Measurements from ENCODE around the gene FIGNL1. TPM values are rescaled to one million over a fixed set of nuclear protein-coding genes. Genes with fewer than 3 reads are reported as not detected.

Gene FIGNL1
- total RNA-seq, 1 experiment from 2014 or later = 27.8 TPM

DNA sequence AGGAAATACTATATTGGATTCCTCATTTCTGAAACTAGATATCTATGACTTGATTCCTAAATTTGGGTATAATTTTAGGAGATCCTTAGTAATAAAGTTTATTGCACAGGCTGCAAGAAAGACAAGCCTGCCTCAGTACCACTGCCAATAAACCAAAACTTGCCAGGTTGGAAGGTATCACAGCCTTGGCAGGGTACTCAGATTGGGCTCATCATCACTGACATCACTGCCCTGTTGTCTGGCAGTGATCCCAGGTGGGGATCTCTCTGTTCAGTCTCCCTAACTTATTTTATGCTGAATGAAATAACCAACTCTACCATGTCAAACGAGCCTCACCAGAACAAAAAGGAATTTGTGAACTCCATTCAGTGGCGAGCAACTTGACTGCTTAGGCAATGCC, 18.8 kb downstream of the FIGNL1 start:
- Histone ChIP-seq H2AFZ (ENCODE audit: low read length) (no peak overlapping the region), H3K36me3 (ENCODE audit: insufficient read depth, low read length) (no peaks in the 10 kb centered on the region), H3K4me3 (ENCODE audit: low read length) (no peak overlapping the region), H3K9ac (ENCODE audit: low read length) (no peak overlapping the region), H3K27ac (ENCODE audit: low read length) (no peak overlapping the region), H3K79me2 (ENCODE audit: low read length) (no peaks in the 10 kb centered on the region), H3K9me3 (ENCODE audit: low read length) (no peaks in the 10 kb centered on the region), H3K4me2 (ENCODE audit: low read depth, low read length, poor library complexity, severe bottlenecking) (no peak overlapping the region), H4K20me1 (ENCODE audit: insufficient read depth, low read depth, low read length) (no peaks in the 10 kb centered on the region), H3K9me2 (replicated peaks; ENCODE audit: insufficient read depth, low read length) (no peaks in the 10 kb centered on the region), H3K4me1 (ENCODE audit: low read length) (no peaks in the 10 kb centered on the region), H3K27me3 (ENCODE audit: low read length) (no peaks in the 10 kb centered on the region)
- DNase-seq = no peak

DNA sequence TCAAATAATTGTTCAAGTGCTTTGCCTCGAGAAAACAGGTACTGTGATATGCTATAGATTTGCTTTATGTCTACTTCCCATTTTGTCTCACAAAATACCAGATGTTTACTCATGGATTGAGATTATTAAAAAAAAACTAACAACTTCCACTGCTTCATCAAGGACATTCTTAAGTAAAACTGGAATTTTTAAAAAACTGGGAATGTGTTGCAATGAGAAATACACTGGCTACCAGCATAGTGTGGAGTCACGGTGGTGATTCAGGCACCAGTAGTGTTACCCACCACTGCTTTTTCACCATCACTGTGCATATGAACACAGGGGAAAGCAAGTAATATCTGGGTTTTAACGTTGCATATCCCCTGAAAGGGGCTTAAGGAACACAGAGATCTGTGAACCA, 21.2 kb downstream of the FIGNL1 start:
- Histone ChIP-seq H4K20me1 (ENCODE audit: insufficient read depth, low read depth, low read length) (no peaks in the 10 kb centered on the region), H2AFZ (ENCODE audit: low read length) (no peak overlapping the region), H3K36me3 (ENCODE audit: insufficient read depth, low read length) (no peaks in the 10 kb centered on the region), H3K27ac (ENCODE audit: low read length) (no peak overlapping the region), H3K9ac (ENCODE audit: low read length) (no peak overlapping the region), H3K9me2 (replicated peaks; ENCODE audit: insufficient read depth, low read length) (no peaks in the 10 kb centered on the region), H3K27me3 (ENCODE audit: low read length) (no peaks in the 10 kb centered on the region), H3K9me3 (ENCODE audit: low read length) (no peaks in the 10 kb centered on the region), H3K4me3 (ENCODE audit: low read length) (no peak overlapping the region), H3K4me1 (ENCODE audit: low read length) (no peaks in the 10 kb centered on the region), H3K79me2 (ENCODE audit: low read length) (no peaks in the 10 kb centered on the region), H3K4me2 (ENCODE audit: low read depth, low read length, poor library complexity, severe bottlenecking) (no peak overlapping the region)
- DNase-seq = no peak

DNA sequence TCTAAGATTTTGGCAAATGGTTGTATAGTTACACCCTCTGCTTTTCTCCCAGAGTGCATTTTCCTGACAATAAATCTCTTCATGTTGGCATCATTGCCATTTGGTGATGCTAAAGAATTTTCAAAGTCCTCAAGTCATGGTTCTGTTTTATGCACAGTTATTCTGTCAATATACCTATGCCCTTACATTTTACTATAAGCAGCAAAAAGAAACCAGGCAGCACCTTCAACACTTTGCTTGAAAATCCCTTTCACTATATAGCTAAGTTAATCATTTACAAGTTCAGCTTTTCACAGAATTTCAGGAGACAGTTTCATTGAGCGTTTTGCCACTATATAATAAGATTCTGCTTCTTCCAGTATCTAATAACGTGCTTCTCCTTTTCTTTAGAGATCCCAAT, 22.6 kb downstream of the FIGNL1 start:
- H3K27ac ChIP-seq (ENCODE audit: low read length) = no peak overlapping the region
- H3K36me3 ChIP-seq (ENCODE audit: insufficient read depth, low read length) = no peaks in the 10 kb centered on the region
- no peaks in the 10 kb centered on the region for H3K9me3 ChIP-seq (ENCODE audit: low read length)
- H3K9ac ChIP-seq (ENCODE audit: low read length) = no peak overlapping the region
- no peak overlapping the region for H2AFZ ChIP-seq (ENCODE audit: low read length)
- no peaks in the 10 kb centered on the region for H3K79me2 ChIP-seq (ENCODE audit: low read length)
- H4K20me1 ChIP-seq (ENCODE audit: insufficient read depth, low read depth, low read length) = no peaks in the 10 kb centered on the region
- no peak for DNase-seq
- no peaks in the 10 kb centered on the region for H3K4me1 ChIP-seq (ENCODE audit: low read length)
- no peaks in the 10 kb centered on the region for H3K9me2 ChIP-seq (replicated peaks; ENCODE audit: insufficient read depth, low read length)
- H3K4me3 ChIP-seq (ENCODE audit: low read length) = no peak overlapping the region
- no peaks in the 10 kb centered on the region for H3K27me3 ChIP-seq (ENCODE audit: low read length)
- H3K4me2 ChIP-seq (ENCODE audit: low read depth, low read length, poor library complexity, severe bottlenecking) = no peak overlapping the region

DNA sequence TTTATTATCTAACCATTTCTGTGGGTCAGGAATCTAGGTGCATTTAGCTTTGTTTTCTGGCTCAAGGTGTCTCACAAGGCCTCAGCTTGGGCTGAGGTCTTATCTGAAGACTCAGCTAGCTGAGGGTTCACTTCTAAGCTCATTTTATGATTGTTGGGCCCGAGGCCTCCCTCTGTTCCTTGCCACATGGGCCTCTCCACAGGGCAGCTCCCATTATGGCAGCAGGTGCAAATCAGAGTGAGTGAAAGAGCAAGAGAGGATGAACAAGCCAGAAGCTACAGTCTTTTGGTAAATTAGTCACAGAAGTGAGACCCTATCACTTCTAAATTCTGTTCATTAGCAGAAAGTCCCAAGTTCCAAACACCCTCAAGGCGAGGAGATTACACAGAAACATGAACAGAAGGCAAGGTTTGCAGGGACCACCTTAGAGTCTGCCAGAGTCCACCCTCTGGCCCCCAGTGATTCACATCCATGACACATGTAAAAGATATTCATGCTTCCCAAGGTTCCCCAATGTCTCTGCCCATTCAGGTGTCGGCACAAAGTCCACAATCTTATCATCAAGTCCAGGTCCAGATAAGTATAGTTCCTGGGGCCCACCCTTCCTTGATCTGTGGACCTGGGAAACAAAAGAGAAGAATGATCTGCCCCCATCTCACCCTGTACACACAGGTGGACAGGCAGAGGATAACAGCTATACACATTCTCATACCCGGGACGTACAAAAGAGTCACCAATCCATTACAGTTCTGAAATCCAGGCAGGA, 23.7 kb downstream of the FIGNL1 start:
- Histone ChIP-seq H3K36me3 (ENCODE audit: insufficient read depth, low read length) (no peaks in the 10 kb centered on the region), H3K9me3 (ENCODE audit: low read length) (no peaks in the 10 kb centered on the region), H3K4me3 (ENCODE audit: low read length) (no peak overlapping the region), H3K4me1 (ENCODE audit: low read length) (no peaks in the 10 kb centered on the region), H3K27ac (ENCODE audit: low read length) (no peak overlapping the region), H3K79me2 (ENCODE audit: low read length) (no peaks in the 10 kb centered on the region), H2AFZ (ENCODE audit: low read length) (no peak overlapping the region), H3K9ac (ENCODE audit: low read length) (no peak overlapping the region), H3K4me2 (ENCODE audit: low read depth, low read length, poor library complexity, severe bottlenecking) (no peak overlapping the region), H3K27me3 (ENCODE audit: low read length) (no peaks in the 10 kb centered on the region), H4K20me1 (ENCODE audit: insufficient read depth, low read depth, low read length) (no peaks in the 10 kb centered on the region), H3K9me2 (replicated peaks; ENCODE audit: insufficient read depth, low read length) (no peaks in the 10 kb centered on the region)
- DNase-seq = no peak

DNA sequence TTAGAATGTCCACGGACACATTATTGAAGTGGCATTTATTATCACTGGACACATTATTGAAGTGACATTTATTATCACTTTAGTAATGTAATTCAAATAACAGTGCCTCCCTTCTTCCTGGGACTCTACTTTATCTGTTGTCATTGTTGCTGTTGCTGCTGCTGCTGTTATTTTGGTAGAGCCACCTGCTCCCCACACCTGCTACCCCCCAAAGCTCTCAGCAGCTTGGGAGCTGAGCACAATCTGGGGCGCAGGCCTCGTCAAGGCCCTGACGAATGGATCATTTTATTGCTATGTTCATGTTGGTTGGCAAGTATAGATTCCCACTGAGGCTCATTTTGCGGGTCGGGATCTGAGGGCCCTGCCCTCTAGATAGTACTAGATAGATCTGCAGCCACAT, 24.8 kb downstream of the FIGNL1 start:
- H4K20me1 ChIP-seq (ENCODE audit: insufficient read depth, low read depth, low read length) = no peaks in the 10 kb centered on the region

DNA sequence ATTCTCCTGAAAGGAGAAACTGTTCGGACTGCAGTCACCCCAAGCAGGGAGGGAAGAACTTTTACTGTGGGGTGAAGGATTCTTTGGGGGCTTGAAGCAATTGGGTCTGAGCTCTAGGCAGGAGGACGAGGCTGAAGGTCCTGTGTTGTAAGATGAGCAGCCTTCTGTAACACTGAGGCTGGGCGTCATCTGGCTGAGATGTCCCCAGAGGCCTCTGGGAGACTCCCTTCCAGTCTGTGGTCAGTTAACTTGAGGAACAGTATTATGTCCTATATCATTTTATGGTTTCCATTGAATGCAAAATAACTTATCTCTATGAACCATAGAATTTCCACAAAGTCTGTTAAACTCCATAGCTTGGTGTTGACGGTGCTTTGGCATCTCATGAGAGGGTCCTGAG, 26.3 kb downstream of the FIGNL1 start:
- Histone ChIP-seq H3K9me2 (replicated peaks; ENCODE audit: insufficient read depth, low read length) (no peaks in the 10 kb centered on the region), H4K20me1 (ENCODE audit: insufficient read depth, low read depth, low read length) (no peaks in the 10 kb centered on the region), H3K9ac (ENCODE audit: low read length) (no peak overlapping the region), H3K4me2 (ENCODE audit: low read depth, low read length, poor library complexity, severe bottlenecking) (no peak overlapping the region), H3K4me1 (ENCODE audit: low read length) (no peaks in the 10 kb centered on the region), H3K4me3 (ENCODE audit: low read length) (no peak overlapping the region), H3K27ac (ENCODE audit: low read length) (no peak overlapping the region), H2AFZ (ENCODE audit: low read length) (no peak overlapping the region), H3K27me3 (ENCODE audit: low read length) (no peaks in the 10 kb centered on the region), H3K79me2 (ENCODE audit: low read length) (no peaks in the 10 kb centered on the region), H3K9me3 (ENCODE audit: low read length) (no peaks in the 10 kb centered on the region), H3K36me3 (ENCODE audit: insufficient read depth, low read length) (no peaks in the 10 kb centered on the region)
- no peak for DNase-seq

More for the DNA sequence above, 24.8 kb downstream of the FIGNL1 start:
- Histone ChIP-seq H3K36me3 (ENCODE audit: insufficient read depth, low read length) (no peaks in the 10 kb centered on the region), H3K27me3 (ENCODE audit: low read length) (no peaks in the 10 kb centered on the region), H3K9me2 (replicated peaks; ENCODE audit: insufficient read depth, low read length) (no peaks in the 10 kb centered on the region), H3K27ac (ENCODE audit: low read length) (no peak overlapping the region), H3K79me2 (ENCODE audit: low read length) (no peaks in the 10 kb centered on the region), H3K4me3 (ENCODE audit: low read length) (no peak overlapping the region), H3K4me1 (ENCODE audit: low read length) (no peaks in the 10 kb centered on the region), H3K4me2 (ENCODE audit: low read depth, low read length, poor library complexity, severe bottlenecking) (no peak overlapping the region), H3K9ac (ENCODE audit: low read length) (no peak overlapping the region), H2AFZ (ENCODE audit: low read length) (no peak overlapping the region), H3K9me3 (ENCODE audit: low read length) (no peaks in the 10 kb centered on the region)
- no peak for DNase-seq

DNA sequence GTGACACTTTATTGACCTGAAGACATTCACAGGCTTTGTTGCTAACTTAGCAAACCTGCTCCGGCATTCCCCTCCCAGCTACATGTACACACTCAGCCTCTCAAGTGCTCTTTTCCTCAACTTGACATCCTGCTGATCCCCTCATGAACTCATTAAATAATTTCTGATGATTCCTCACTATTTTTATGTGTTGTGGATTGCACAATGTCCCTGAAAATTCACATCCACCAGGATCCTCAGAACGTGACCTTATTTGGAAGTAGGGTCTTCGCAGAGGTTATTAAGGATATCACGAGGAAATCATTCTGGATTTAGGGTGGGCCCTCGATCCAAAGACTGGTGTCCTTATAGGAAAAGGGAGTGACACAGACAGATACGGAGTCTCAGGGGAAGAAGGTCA, 27.3 kb downstream of the FIGNL1 start:
- Histone ChIP-seq H3K4me1 (ENCODE audit: low read length) (no peaks in the 10 kb centered on the region), H3K9me3 (ENCODE audit: low read length) (no peaks in the 10 kb centered on the region), H3K9ac (ENCODE audit: low read length) (no peak overlapping the region), H3K27ac (ENCODE audit: low read length) (no peak overlapping the region), H3K9me2 (replicated peaks; ENCODE audit: insufficient read depth, low read length) (no peaks in the 10 kb centered on the region), H2AFZ (ENCODE audit: low read length) (no peak overlapping the region), H4K20me1 (ENCODE audit: insufficient read depth, low read depth, low read length) (no peaks in the 10 kb centered on the region), H3K36me3 (ENCODE audit: insufficient read depth, low read length) (no peaks in the 10 kb centered on the region), H3K4me2 (ENCODE audit: low read depth, low read length, poor library complexity, severe bottlenecking) (no peak overlapping the region), H3K79me2 (ENCODE audit: low read length) (no peaks in the 10 kb centered on the region), H3K4me3 (ENCODE audit: low read length) (no peak overlapping the region), H3K27me3 (ENCODE audit: low read length) (no peaks in the 10 kb centered on the region)
- DNase-seq = no peak

DNA sequence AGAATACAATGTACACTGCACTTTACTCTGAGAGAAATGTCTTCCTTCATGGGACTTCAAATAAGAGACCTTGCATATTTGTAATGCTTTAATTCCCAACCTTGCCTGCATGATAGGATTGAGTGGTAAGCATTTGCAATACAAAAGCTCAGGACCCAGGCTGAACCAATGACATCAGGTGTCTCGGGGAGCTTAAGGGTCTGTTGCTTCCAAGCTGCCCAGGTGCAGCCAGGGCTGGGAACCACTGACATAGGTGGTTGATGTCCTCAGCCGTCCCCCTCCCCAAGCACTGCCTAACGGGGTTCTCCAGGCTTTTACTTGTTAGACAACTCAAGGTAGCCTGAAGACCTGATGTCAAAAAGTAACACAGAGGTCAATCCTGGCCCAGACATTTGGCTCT, 29.1 kb downstream of the FIGNL1 start:
- no peak for DNase-seq
- no peak overlapping the region for H3K4me3 ChIP-seq (ENCODE audit: low read length)
- no peaks in the 10 kb centered on the region for H4K20me1 ChIP-seq (ENCODE audit: insufficient read depth, low read depth, low read length)
- H3K27ac ChIP-seq (ENCODE audit: low read length) = no peak overlapping the region
- H2AFZ ChIP-seq (ENCODE audit: low read length) = no peak overlapping the region
- H3K4me2 ChIP-seq (ENCODE audit: low read depth, low read length, poor library complexity, severe bottlenecking) = no peak overlapping the region
- no peaks in the 10 kb centered on the region for H3K36me3 ChIP-seq (ENCODE audit: insufficient read depth, low read length)
- no peaks in the 10 kb centered on the region for H3K27me3 ChIP-seq (ENCODE audit: low read length)
- no peak overlapping the region for H3K9ac ChIP-seq (ENCODE audit: low read length)
- no peaks in the 10 kb centered on the region for H3K9me2 ChIP-seq (replicated peaks; ENCODE audit: insufficient read depth, low read length)
- peaks cover 15% of the 10 kb centered on the region for H3K4me1 ChIP-seq (ENCODE audit: low read length)
- H3K79me2 ChIP-seq (ENCODE audit: low read length) = no peaks in the 10 kb centered on the region
- no peaks in the 10 kb centered on the region for H3K9me3 ChIP-seq (ENCODE audit: low read length)
